Lower lobe of right lung (tissue), 2 donors: ENCODE data around the gene CRIP1. TPM values are rescaled to one million over a fixed set of nuclear protein-coding genes. Genes with fewer than 3 reads are reported as not detected.

Source experiments
- ATAC-seq, 2 donors: fragments of 200-7000 bp; cut with Tn5 transposase; one replicate each; pipeline ENCODE4 v1.9.1; 2020 to 2022; ENCODE audit warnings: mild to moderate bottlenecking in 2 of 2, moderate library complexity in 2 of 2
- DNase-seq: peaks from one replicate; pipeline ENCODE4 v3.0.0-alpha.2; 2020
- H3K27ac ChIP-seq: fragments of 200-600 bp; one replicate; pipeline ENCODE4 v1.8.0; 2022
- H3K27me3 ChIP-seq: fragments of 200-600 bp; one replicate; pipeline ENCODE4 v1.8.0; 2022; ENCODE audit warnings: low read depth
- H3K36me3 ChIP-seq: fragments of 200-600 bp; one replicate; pipeline ENCODE4 v1.8.0; 2022; ENCODE audit warnings: mild to moderate bottlenecking
- H3K4me1 ChIP-seq: fragments of 200-600 bp; one replicate; pipeline ENCODE4 v1.8.0; 2022
- H3K4me3 ChIP-seq: fragments of 200-600 bp; one replicate; pipeline ENCODE4 v1.8.0; 2022; ENCODE audit warnings: mild to moderate bottlenecking
- H3K9me3 ChIP-seq: fragments of 200-600 bp; one replicate; pipeline ENCODE4 v1.8.0; 2022
- CTCF ChIP-seq: fragments of 200-600 bp; IDR thresholded peaks from one replicate; pipeline ENCODE4 v1.8.0; 2022; ENCODE audit warnings: antibody characterized with exemption, mild to moderate bottlenecking
- intact Hi-C: fragments of 100-400 bp; cut with DNase I; formaldehyde crosslinking; loops from one replicate; pipeline ENCODE4 v1.11.0; 2022
- total RNA-seq: library from RNA; stranded (reverse); fragmentation: NEBNext Ultra II Directional; extraction: Animal tissue kit (Norgen Biotek cat#: 25700); gene quantifications from one replicate; pipeline ENCODE4 v1.2.1, GENCODE V29; 2021
- donor health status: DM: no; HTN: yes; CAD: no; lungs with severe emphysema.

The CRIP1 gene
- total RNA-seq, 1 donor from 2014 or later, result 237 TPM

GRCh38 chr14:105479431-105480158, 7.1 kb upstream of the CRIP1 start:
- no peak overlapping the region for H3K4me3 ChIP-seq
- intact Hi-C loops, result no loop called here
- H3K4me1 ChIP-seq, result peaks cover 76% of the 10 kb centered on the region
- H3K27ac ChIP-seq, result peak overlapping the region; percentile 99
- TF ChIP-seq CTCF, result no peak
- DNase-seq (no peak), ATAC-seq (no peak)
- peaks cover 14% of the 10 kb centered on the region for H3K36me3 ChIP-seq
- peaks cover 7% of the 10 kb centered on the region for H3K27me3 ChIP-seq
- H3K9me3 ChIP-seq, result no peaks in the 10 kb centered on the region

- no peak for DNase-seq
- peaks cover 79% of the 10 kb centered on the region for H3K4me1 ChIP-seq
Measured at GRCh38 chr14:105480199-105480746, 6.4 kb upstream of the CRIP1 start.

GRCh38 chr14:105480807-105481801, 5.6 kb upstream of the CRIP1 start:
- Histone ChIP-seq H3K4me3 (peak overlapping the region; percentile 45), H3K27ac (peak overlapping the region; percentile 99), H3K36me3 (peaks cover 14% of the 10 kb centered on the region), H3K27me3 (peaks cover 1% of the 10 kb centered on the region), H3K9me3 (no peaks in the 10 kb centered on the region), H3K4me1 (peaks cover 79% of the 10 kb centered on the region)
- peak; percentile 79 to 87 for ATAC-seq
- peak; percentile 92 for DNase-seq
- TF ChIP-seq CTCF, result peak; percentile 99
- intact Hi-C loops, result no loop called here

More at GRCh38 chr14:105480199-105480746, 6.4 kb upstream of the CRIP1 start:
- H3K27me3 ChIP-seq, result peaks cover 7% of the 10 kb centered on the region
- no peak for TF ChIP-seq CTCF
- H3K27ac ChIP-seq, result peak overlapping the region; percentile 99
- peaks cover 14% of the 10 kb centered on the region for H3K36me3 ChIP-seq
- no peak for ATAC-seq
- intact Hi-C loops, result no loop called here
- no peak overlapping the region for H3K4me3 ChIP-seq
- H3K9me3 ChIP-seq, result no peaks in the 10 kb centered on the region

GRCh38 chr14:105481886-105482457, 4.7 kb upstream of the CRIP1 start:
- Histone ChIP-seq H3K36me3 (peaks cover 14% of the 10 kb centered on the region), H3K27me3 (no peaks in the 10 kb centered on the region), H3K9me3 (no peaks in the 10 kb centered on the region), H3K4me3 (peak overlapping the region; percentile 45), H3K4me1 (peaks cover 79% of the 10 kb centered on the region), H3K27ac (peak overlapping the region; percentile 99)
- peak; percentile 97 for DNase-seq
- intact Hi-C loops, result no loop called here
- TF ChIP-seq CTCF, result no peak
- ATAC-seq, result peak; percentile 74 to 81

GRCh38 chr14:105482486-105483110, 4.1 kb upstream of the CRIP1 start:
- intact Hi-C loops, result no loop called here
- no peak for DNase-seq
- TF ChIP-seq CTCF, result no peak
- ATAC-seq, result no peak
- peaks cover 81% of the 10 kb centered on the region for H3K4me1 ChIP-seq
- peak overlapping the region; percentile 45 for H3K4me3 ChIP-seq
- peaks cover 14% of the 10 kb centered on the region for H3K36me3 ChIP-seq
- no peaks in the 10 kb centered on the region for H3K9me3 ChIP-seq
- H3K27me3 ChIP-seq, result no peaks in the 10 kb centered on the region
- H3K27ac ChIP-seq, result peak overlapping the region; percentile 99
